Esophagus mucosa (tissue), 1 donor: Measurements from ENCODE around the gene STAT2. TPM values are rescaled to one million over a fixed set of nuclear protein-coding genes. Genes with fewer than 3 reads are reported as not detected.
A peak's percentile ranks its signal among the peaks of the same experiment; 100 is the strongest.
"Not testable (repeated sequence)": the region's sequence is repeated elsewhere in the genome, so short reads cannot be mapped to it uniquely, and the experiment has no call there.

Experiments
- ATAC-seq: fragments of 200-7000 bp; cut with Tn5 transposase; one replicate; pipeline ENCODE4 v1.9.1; 2020
- total RNA-seq: library from RNA; stranded (reverse); gene quantifications from one replicate; pipeline ENCODE4 v1.2.4, GENCODE V29; 2023
- donor health status: DM: yes; HTN: yes; CAD: no.

STAT2 gene
- 54.5 TPM for total RNA-seq

- peak; percentile 99 for ATAC-seq
Observed at GRCh38 chr12:56359851-56360767, at the start of gene STAT2. STAT2 (minus strand) TSS chr12:56360107; CDS start chr12:56356571, 3,536 bp downstream.

GRCh38 chr12:56408799-56409417 is 49.0 kb upstream of the STAT2 start:
- ATAC-seq, result no peak

GRCh38 chr12:56404227-56404626 is 44.3 kb upstream of the STAT2 start:
- ATAC-seq, result not testable (repeated sequence)

GRCh38 chr12:56401612-56402011 is 41.7 kb upstream of the STAT2 start:
- not testable (repeated sequence) for ATAC-seq

GRCh38 chr12:56401125-56401524 is 41.2 kb upstream of the STAT2 start:
- ATAC-seq, result not testable (repeated sequence)

GRCh38 chr12:56399466-56399865 is 39.6 kb upstream of the STAT2 start:
- ATAC-seq, result not testable (repeated sequence)

GRCh38 chr12:56398324-56398723 is 38.4 kb upstream of the STAT2 start:
- no peak for ATAC-seq

GRCh38 chr12:56392331-56392730 is 32.4 kb upstream of the STAT2 start:
- ATAC-seq, result no peak

GRCh38 chr12:56391721-56392120 is 31.8 kb upstream of the STAT2 start:
- no peak for ATAC-seq

GRCh38 chr12:56389412-56389811 is 29.5 kb upstream of the STAT2 start:
- ATAC-seq, result no peak

GRCh38 chr12:56387152-56387736 is 27.3 kb upstream of the STAT2 start:
- ATAC-seq, result no peak

- ATAC-seq, result peak; percentile 66
Observed at GRCh38 chr12:56385873-56386272, 26.0 kb upstream of the STAT2 start.

- no peak for ATAC-seq
Observed at GRCh38 chr12:56382611-56383010, 22.7 kb upstream of the STAT2 start.

- no peak for ATAC-seq
Observed at GRCh38 chr12:56377989-56378316, 18.0 kb upstream of the STAT2 start.

GRCh38 chr12:56377310-56377988 is 17.5 kb upstream of the STAT2 start:
- ATAC-seq, result peak; percentile 45

- ATAC-seq, result no peak
Observed at GRCh38 chr12:56375598-56376434, 15.9 kb upstream of the STAT2 start.

GRCh38 chr12:56374726-56375597 is 15.1 kb upstream of the STAT2 start:
- ATAC-seq, result no peak

GRCh38 chr12:56373515-56373914 is 13.6 kb upstream of the STAT2 start:
- no peak for ATAC-seq

- no peak for ATAC-seq
Observed at GRCh38 chr12:56366948-56367347, 7.0 kb upstream of the STAT2 start.

- no peak for ATAC-seq
Observed at GRCh38 chr12:56362130-56363059, 2.5 kb upstream of the STAT2 start, which contains the start of gene APOF. APOF (minus strand) TSS chr12:56362857; CDS start chr12:56362745, 112 bp downstream.
